NCI-H774 (cell line): ENCODE measurements around the gene LGI4.
A peak's percentile ranks its signal among the peaks of the same experiment; 100 is the strongest.
"Not testable (repeated sequence)": the region's sequence is repeated elsewhere in the genome, so short reads cannot be mapped to it uniquely, and the experiment has no call there.

Experiments
- DNase-seq: peaks from one replicate; lab custom pipeline; 2025; lab: John Stamatoyannopoulos, UW

Gene LGI4

DNA sequence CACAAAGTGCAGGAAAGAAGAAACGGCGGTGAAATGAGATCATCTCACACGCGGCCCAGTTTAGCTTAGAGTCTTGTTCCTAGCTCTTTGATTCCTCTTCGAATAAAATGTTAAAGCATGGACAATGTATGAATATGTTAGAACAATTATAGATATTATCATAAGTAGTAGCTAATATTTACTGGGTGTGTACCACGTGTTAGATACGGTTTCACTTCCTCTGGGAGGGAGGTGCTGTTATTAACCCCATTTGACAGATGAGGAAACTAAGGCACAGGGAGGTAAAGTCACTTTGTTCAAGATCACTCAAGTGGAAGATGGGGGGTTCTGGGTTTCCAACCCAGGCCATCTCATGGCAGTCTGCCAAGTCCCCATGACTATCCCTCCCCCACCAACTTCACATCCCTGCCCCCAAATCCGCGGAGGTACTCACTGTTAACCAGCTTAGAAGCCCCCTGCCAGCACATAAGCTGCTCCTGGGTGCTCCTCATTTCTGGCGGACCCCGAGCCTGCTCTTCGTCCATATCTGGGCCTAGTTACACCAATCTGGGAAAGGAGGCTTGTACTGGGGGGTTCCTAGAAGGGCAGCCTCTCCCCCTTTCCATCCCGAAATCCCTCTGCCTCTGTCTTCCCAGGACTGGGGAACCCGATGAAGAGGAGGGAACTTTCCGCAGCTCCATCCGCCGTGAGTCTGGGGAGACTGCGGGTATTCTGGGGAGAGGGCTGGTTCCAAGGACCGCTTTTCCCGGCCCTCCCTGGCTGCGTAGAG, 7.2 kb upstream of the LGI4 start:
- DNase-seq: no peak

DNA sequence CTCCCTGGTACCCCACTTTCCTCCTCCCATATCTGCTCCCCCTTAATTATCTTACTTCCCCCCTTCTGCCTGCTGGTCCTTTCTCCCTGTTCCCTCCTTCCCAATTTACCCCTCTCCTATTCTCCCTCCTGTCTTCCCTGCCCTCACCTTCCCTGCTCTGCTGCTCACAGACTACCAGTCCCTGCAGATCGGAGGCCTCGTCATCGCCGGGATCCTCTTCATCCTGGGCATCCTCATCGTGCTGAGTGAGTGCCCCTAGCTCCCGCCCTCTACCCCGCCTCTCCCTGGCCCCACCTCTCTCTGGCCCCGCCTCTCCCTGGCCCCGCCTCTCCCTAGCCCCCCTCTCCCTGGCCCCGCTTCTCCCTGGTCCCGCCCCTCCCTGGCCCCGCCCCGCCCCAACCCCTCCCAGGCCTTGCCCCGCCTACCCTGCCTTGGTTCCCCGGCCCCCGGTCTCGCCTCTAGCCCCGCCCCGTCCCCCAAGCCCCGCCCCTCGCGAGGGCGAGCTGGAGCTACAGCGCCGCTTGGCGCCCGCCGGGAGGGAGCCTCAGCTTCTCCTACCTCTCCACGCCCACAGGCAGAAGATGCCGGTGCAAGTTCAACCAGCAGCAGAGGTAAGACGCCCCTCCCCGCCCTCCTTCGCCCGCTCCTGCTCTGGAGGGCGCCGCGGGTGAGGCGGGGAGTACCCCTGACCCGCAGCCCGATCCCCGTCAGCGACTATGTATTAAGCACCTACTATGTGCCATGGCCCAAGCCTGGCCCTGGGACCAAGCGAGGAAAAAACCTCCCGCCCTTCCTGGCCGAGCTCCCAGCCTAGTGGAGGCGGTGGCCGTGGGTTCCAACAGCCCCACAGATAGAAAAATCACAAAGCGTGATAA, 6.3 kb upstream of the LGI4 start:
- peak; percentile 74 for DNase-seq

DNA sequence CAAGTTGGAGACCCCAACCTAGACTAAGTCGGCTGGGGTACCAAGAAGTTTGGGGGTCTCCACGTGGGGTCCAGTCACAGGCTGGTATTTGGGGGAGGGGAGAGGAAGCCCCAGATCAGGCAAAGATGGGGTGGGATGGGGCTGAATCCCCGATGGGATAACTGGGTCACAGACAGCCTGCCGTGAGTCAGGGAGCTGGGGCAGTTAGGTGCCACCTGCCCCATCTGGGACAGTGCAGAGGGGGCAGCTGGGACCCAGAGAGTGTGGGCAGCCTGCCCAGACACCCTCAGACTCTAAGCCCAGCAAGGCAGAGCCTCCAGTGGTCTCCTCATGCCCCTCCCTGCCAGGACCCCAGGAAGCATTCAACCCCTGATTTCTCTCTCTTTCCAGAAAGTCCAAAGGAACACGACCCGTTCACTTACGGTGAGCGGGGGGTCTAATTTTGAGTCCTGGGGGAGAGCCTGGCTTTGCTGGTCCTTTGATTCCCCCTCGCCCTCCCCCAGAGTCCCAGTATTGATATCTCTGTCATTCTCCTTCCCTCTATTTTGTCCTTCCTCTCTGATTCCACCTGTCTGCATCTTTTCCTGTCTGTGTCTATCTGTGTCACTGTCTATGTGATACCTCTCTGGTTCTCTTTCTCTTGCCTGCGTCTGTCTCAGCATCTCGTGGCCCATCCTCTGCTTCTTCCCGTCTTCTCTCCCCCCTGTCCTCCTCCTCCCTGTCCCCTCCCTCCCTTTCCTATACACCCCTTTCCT, 5.5 kb upstream of the LGI4 start:
- DNase-seq: no peak

DNA sequence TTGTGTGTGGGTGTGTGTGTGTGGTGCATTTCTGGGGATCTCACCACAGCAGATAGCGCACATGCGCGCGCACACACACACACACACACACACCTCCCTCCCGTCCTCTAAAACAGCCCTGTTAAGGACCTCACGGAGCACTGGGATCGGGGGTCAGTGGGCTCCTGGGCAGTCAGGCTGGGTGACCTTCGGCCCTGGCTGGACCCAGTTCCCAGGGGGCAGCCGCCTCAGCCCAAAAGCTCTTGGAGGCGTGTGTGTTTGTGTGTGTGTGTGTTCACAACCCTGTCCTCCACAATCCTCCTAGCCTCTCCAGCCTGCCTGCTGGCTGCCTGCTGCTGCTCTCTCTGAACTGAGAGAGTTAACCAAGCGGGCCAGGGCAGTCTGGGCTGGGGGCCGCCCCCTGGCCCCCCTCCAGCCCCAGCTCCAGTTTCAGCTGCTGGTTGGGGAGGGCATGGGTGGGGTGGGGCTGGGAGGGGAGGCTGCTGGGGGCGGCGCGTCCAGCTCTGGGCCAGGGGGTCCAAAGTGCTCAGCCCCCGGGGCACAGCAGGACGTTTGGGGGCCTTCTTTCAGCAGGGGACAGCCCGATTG, 3.5 kb upstream of the LGI4 start, which contains the start of gene FXYD1:
FXYD1 (plus strand) TSS at position 520 of the 588 bp plus-strand sequence. CDS start 1,256 bp downstream, outside the sequence.
- no peak for DNase-seq

DNA sequence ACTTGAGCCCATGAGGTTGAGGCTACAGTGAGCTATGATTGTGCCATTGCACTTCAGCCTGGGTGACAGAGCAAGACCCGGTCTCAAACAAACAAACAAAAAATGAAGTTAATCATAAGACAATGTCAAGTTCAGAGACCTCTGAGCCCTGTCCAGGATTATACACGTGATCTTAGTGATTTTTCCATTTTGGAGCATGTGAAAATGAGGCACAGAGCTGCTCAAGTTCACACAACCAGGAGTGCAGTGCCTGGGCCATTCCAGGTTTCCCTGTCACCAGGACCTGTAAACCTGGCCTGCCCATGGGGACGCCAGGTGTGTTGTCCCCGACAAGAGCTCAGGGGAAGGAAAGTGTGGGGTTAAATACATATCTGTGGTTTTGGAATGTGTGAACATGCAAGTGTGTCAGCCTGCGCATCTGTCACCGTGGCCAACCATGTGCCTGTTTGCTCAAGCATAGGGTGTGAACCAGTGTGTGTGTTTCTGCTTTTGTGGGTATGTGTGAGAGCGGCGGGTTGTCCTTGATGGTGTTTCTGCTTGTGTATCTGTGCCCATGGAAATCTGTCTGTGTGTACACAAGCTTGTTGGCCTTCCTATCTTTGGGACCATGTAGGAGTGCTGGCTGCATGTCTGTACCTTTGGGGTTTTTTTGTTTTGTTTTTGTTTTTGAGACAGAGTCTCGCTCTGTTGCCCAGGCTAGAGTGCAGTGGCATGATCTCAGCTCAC, 2.3 kb upstream of the LGI4 start:
- DNase-seq: no peak

DNA sequence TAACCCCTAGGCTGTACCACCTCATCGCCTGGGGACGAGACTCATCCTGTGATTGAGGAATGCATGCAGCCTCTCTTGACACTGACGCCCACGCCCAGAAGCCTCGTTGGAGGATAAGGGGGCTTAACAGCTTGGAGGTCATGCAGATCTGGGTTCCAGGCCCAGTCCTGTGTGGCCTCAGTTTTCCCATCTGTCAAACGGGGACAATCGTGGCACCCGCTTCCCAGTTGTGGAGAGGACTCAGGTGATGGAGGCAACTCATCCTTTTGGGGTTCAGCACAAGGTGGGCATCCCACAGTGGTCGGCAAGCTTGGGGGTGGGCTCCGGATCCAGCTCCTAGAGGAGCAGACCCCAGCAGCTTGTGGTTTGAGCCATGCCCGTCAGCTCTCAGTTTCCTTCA, 1.4 kb upstream of the LGI4 start:
- no peak for DNase-seq

DNA sequence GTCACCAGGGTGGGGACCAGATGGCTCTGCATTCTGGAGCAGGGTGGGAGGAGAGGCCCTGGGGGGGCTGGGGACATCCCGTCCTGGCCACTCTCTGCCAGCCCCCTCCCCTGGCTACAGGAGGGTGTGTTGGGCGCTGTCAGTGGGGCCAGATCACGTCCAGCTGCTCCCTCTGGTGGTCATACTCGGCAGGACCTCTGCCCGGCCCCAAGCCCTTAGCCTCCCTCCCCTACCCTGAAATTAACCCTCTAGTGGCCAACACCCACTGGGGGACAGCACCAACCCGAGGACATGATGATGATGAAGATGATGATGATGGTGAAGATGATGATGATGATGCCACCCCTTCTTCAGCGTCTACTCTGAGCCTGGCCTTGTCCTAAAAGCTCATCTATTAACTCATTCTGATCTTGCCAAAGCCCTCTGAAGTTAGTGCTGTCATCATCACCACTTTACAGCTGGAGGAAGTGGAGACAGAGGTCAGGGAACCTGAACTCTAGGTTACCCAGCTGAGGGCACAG, 590 bp upstream of the LGI4 start:
- DNase-seq: no peak

DNA sequence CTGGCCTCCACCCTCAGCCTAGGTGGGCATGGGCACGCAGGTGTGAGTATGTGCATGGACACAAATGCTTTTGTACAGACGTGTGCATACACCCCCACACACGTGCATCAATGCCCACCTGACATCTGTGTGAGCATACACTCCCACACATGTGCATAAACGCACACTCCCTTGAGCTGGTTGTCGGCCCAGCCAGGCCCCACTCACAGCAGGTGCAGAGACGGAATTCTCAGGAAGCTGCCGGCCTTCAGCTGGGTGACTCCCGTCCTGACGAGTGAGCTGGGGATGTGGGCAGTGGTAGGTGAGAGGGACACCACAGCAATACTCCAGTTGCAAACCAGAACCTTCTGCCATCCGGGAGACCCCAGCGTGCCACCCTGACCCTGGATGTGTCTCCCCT, 1.0 kb downstream of the LGI4 start:
- DNase-seq: no peak

DNA sequence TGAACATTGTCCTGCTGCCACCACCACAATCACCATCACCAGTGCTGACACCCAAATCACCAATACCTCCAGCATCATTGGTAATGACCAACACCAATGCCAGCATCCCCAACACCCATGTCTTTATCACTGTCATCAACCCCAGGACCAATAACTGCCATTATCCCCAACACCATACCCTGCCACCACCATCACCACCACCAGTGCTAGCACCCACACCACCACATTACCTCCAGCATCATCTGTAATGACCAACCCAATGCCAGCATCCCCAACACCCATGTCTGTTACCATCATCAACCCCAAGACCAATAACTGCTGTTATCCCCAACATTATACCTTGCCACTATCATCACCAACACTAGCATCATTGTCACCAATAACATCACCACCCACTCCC, 2.6 kb downstream of the LGI4 start:
- DNase-seq: no peak

DNA sequence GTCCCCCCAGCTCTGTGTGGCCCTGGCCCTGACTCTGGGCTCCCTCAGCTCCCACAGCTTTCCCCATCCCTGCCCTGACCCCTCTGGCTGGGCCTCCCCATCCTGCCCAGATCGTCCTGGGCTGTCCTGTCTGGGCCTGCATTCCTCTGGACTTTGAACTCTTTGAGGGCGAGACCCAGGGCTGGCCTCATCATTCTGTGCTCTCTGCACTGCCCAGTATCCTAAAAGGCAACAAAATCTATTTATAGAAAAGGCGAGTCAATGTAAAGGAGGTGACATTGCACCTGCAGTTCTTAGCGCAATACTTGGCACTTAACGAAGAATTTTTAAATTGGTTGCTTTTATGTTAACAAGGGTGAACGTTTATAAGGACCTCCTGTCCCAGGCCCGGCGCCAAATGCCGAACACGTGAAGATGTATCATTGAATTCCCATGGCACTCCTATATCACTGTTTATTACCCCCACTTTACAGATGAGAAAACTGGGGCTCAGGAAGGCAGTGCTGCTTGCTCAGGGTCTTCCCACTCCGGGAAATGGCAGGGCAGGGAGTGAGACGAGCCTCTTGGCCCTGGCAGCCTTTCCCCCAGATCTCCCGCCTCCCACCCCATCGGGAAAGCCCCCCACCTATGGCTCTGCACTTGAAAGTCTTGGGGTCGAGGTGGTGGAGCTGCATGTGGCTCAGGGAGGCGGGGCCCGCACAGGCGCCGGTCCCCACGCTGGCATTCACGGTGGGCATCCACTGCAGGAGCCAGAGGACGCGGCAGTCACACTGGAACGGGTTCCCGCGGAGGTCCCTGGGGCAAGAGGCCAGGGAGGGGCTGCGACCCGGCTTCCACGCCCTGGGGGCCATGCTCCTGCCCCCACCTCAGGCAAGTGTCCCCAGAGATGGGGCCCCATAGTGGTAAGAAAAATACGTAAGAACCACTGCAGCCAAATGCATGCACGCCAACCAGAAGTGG, 3.8 kb downstream of the LGI4 start:
- no peak for DNase-seq

DNA sequence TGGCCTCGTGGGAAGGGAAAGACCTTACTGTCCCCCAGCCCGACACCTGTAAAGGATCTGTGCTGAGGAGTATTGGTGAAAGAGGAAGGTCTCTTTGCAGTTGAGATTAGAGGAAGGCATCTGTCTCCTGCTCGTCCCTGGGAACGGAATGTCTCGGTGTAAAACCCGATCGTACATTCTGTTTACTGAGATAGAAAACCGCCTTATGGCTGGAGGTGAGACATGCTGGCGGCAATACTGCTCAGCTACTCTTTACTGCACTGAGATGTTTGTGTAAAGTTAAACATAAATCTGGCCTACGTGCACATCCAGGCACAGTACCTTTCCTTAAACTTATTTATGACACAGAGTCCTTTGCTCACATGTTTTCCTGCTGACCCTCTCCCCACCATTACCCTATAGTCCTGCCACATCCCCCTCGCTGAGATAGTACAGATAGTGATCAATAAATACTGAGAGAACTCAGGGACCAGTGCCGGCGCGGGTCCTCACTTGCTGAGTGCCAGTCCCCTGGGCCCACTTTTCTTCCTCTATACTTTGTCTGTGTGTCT, 5.1 kb downstream of the LGI4 start:
- DNase-seq: not testable (repeated sequence)

DNA sequence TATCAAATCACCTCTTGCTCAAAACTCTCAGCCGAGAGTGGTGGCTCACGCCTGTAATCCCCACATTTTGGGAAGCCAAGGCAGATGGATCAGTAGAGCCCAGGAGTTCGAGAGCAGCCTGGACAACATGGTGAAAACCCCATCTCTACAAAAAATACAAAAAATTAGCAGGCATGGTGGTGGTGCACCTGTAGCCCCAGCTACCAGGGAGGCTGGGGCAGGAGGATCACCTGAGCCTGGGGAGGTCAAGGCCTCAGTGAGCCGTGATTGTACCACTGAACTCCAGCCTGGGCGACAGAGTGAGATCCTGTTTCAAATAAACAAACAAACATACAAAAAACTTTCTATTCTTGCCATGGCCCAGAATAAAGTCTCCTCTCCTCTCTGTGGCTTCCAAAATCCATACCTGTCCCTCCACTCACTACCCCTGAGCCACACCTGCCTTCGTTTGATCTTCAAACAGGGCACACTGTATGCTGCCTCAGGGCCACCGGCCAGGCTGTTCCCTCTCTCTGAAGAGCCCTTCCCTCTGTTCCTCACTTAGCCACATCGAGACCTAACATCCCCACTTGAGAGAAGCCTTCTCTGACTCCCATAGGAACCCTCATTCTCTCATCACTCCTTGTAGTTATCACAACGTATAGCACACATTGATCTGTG, 6.3 kb downstream of the LGI4 start:
- no peak for DNase-seq

DNA sequence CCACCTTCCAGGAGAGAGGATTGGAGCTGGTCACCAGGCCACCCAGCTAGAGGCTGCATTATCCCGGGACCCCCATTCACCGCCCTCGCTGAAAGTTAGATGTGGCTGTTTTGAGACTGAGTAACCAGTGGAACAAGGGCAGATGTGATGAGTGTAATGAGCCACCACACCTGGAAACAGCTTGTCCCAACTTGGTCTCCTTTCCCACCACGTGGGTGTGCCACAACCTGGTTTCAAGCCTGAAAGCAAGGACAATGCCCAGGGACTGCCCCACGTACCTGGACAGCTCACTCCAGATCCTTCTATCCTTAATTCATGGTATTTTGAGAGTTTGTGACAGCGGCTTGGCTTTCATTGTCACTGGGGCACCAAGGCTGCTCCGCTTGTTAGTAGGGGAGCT, 7.0 kb downstream of the LGI4 start:
- no peak for DNase-seq

DNA sequence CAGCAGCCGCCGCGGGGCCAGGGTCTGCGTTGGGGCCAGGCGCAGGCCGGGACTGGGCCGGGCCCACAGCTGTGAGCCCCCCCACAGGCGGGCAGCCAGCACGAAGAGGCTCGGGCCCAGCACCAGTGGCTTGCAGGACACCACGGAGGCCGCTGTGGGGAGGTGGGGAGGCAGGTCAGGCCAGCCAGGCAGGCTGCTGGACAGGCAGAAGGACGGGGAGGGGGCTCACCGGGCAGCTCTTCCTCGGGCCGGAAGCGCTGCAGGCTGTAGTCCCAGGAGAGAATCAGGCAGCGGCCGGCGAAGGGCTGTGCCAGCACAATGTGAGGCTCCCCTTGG, 8.3 kb downstream of the LGI4 start:
- DNase-seq: no peak

DNA sequence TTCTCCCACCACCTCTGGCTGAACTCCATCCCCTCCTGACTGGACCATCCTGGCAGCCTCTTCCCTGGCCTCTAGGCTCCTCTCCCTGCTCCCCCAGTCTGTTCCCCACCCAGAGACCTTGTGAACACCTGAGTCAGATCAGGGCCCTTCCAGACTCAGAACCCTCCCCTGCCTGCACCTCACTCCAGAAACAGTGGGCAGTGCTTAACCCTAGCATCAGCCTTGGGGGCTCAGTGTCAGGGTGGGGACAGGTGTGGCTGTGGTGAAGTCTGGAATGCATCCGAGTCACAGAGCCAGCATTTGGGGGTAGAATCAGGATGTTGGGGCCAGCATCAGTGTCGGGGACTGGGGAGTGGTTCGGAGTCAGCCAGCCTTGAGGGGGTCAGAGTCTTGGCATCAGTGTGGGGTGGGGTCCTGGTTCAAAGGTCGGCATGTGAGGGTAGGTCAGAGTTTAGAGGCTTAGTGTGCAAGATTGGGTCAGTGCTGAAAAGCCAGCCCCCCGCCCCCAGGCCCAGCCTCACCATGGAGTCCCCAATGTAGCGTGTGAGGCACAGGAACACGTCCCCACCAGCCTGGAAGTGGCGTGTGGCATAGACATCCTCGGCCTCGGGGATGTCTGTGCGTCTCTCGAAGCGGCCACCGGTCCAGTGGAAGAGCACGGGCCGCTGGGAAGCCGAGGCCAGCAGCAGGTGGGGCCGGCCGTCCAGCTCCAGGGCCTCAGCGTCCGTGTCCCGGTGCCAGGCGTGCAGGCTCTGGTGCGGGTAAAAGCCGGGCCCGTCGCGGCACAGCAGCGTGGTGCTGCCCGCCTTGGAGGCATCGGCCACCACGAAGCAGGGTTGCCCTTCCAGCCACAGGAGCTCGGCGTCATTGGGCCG, 8.9 kb downstream of the LGI4 start:
- no peak for DNase-seq

DNA sequence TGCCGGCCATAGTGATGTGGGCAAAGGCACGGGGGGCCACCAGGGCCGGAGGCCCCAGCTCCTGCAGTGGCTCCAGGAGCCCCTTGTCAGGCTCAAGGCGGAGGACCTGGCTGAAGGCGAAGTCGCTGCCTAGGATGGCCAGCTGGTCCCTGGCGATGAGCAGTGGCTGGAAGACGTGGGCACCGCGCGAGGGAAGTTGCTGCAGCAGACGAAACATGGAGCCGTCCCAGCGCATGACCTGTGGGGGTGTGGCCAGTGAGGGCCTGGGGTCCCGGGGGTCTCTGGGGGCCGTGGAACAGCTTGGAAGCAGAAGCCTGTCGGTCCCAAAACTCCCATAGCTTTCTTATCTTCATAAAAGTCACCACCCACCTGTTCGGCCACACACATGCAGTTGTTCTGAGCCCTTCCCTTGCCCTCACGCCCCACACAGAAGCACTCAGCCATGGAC, 9.6 kb downstream of the LGI4 start:
- no peak for DNase-seq

DNA sequence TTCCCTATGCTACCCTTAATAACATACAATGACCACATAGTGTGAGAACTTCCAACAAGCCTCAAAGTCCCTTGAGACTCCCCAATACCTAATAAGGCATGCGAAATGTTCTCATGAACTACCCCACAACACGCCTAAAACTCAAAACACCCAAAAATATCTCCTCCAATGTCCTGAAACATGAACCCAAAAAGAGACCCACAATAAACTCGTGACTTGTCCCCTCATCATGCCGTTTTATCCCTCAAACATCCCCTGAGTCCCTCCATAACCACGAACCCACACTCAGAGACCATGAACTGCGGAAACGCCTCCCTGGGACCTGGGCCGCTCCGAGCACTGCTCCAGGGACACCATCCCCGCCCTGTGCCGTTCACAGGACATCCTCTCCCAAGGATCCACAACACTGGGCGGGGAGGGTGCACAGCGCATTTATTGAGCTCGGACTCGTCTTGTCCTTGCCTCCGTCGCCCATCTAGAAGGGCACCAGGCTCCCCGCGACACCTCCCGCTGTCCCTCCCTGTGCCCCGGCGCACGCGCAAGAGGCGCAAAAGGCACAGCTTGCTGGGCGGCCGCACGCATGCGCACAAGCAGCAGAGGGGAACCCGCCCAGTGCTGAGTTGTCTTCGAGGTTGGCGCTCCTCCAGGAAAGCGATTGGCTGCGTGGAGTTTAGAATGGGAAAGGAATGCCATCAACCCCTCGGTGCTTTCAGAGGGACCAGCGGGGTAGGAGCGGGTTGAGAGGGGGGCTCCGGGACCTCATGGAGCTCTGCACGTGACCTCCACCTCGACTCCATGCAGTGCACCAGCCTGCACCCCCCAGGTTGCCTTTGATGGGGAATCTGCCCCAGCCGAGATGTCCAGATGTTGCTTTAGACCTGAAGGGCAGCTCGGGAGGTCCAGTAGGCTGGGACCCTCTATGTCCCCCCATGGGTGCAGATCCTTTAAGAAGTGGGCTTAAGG, 10.5 kb downstream of the LGI4 start:
- peak; percentile 74 for DNase-seq
